ENCODE measurements around the gene AFG1L. TPM values are rescaled to one million over a fixed set of nuclear protein-coding genes. Genes with fewer than 3 reads are reported as not detected.
"Not testable (repeated sequence)": the region's sequence is repeated elsewhere in the genome, so short reads cannot be mapped to it uniquely, and the experiment has no call there.

The AFG1L gene
- total and polyA plus RNA-seq, 4 donors, result 2.7 to 2.8 (median 2.7) TPM

GRCh38 chr6:108304646-108305045 is 9.8 kb downstream of the AFG1L start (continued):
- TF ChIP-seq CTCF (IDR thresholded peaks at IDR 0.05; ENCODE audit: low read depth, low read length, missing input control), result no peak

GRCh38 chr6:108308641-108309040 is 13.8 kb downstream of the AFG1L start:
- H3K9ac ChIP-seq (ENCODE audit: low read depth in 1 of 2, low read length in 2 of 2); H3K4me3 ChIP-seq (ENCODE audit: low read depth in 1 of 3, low read length in 3 of 3); H3K27ac ChIP-seq (ENCODE audit: low read depth in 1 of 2, low read length in 2 of 2); H3K36me3 ChIP-seq (ENCODE audit: control insufficient read depth in 4 of 4, insufficient read depth in 3 of 4, low read depth in 1 of 4, low read length in 3 of 4); H3K27me3 ChIP-seq (ENCODE audit: control insufficient read depth in 4 of 4, insufficient read depth in 4 of 4, low read length in 3 of 4); H3K4me1 ChIP-seq (ENCODE audit: control insufficient read depth in 4 of 4, insufficient read depth in 4 of 4, low read length in 3 of 4); H3K9me3 ChIP-seq (ENCODE audit: control insufficient read depth in 4 of 4, low read length in 3 of 4); DNase-seq (ENCODE audit: low spot score): not testable (repeated sequence)
- 92% methylated on average over 4 of the region's 4 CpGs for WGBS

GRCh38 chr6:108309844-108310243 is 15.0 kb downstream of the AFG1L start:
- no peak for DNase-seq (ENCODE audit: low spot score)
- no peak overlapping the region for H3K4me3 ChIP-seq (ENCODE audit: low read depth in 1 of 3, low read length in 3 of 3)
- no peak overlapping the region for H3K27ac ChIP-seq (ENCODE audit: low read depth in 1 of 2, low read length in 2 of 2)
- WGBS, result 95% methylated on average over 5 of the region's 5 CpGs
- TF ChIP-seq MAX (IDR thresholded peaks at IDR 0.05) (no peak), REST (IDR thresholded peaks at IDR 0.05) (no peak), HNF4A (conservative IDR thresholded peaks at IDR 0.05) (no peak), EGR1 (IDR thresholded peaks at IDR 0.05; ENCODE audit: low read depth in 2 of 2) (no peak), GABPA (IDR thresholded peaks at IDR 0.05 in 1 of 2, conservative IDR thresholded peaks at IDR 0.05 in 1 of 2) (no peak), RAD21 (IDR thresholded peaks at IDR 0.05) (no peak), RXRA (IDR thresholded peaks at IDR 0.05) (no peak), JUND (IDR thresholded peaks at IDR 0.05) (no peak), ATF3 (IDR thresholded peaks at IDR 0.05) (no peak), CTCF (IDR thresholded peaks at IDR 0.05; ENCODE audit: low read depth, low read length, missing input control) (no peak), SP1 (IDR thresholded peaks at IDR 0.05) (no peak), NR2F2 (IDR thresholded peaks at IDR 0.05) (no peak), HNF4G (IDR thresholded peaks at IDR 0.05) (no peak), YY1 (IDR thresholded peaks at IDR 0.05) (no peak)
- H3K27me3 ChIP-seq (ENCODE audit: control insufficient read depth in 4 of 4, insufficient read depth in 4 of 4, low read length in 3 of 4), result no peaks in the 10 kb centered on the region
- peaks cover 0 to 5% (median 0%) of the 10 kb centered on the region in 4 donors for H3K4me1 ChIP-seq (ENCODE audit: control insufficient read depth in 4 of 4, insufficient read depth in 4 of 4, low read length in 3 of 4)
- H3K36me3 ChIP-seq (ENCODE audit: control insufficient read depth in 4 of 4, insufficient read depth in 3 of 4, low read depth in 1 of 4, low read length in 3 of 4), result no peaks in the 10 kb centered on the region
- H3K9ac ChIP-seq (ENCODE audit: low read depth in 1 of 2, low read length in 2 of 2), result no peak overlapping the region
- no peaks in the 10 kb centered on the region for H3K9me3 ChIP-seq (ENCODE audit: control insufficient read depth in 4 of 4, low read length in 3 of 4)

Data from liver (tissue), 9 donors.